Measurements from ENCODE around the gene MLLT10.

DNA sequence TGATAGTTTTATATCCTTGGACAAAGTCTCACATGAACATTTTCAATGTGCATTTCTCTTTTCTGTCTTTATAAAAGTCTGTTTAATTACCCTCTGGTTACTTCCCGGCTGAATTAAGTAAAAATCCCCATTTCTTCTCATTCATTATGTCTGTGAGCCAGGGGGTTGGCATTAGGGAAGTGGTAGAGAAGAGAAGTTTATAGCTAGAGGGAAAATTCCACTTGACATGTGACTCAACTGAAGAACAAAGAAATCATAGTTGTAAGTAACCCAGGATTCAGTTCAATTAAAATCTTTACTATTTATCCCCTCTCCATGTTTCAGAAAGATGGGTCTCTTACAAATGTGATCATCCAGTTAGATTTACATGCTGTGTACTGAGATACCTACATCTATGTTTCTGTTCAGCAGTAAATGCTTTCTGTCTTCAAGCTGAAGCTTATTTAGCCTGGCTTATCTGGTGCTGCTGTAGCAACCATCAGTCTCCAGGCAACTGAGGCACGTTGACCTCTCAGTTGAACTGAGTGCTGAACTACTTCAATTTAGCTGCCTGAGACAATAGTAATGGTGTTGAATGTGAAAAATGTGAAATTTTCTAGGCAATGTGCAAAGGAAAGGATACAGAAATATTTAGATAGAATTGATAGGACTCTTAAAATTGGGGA lies 181.6 kb downstream of the MLLT10 start:
- TF ChIP-seq PPARA (CRISPR knock-in tag; IDR thresholded peaks at IDR 0.05; ENCODE audit: borderline replicate concordance) (no peak), CREB5 (CRISPR knock-in tag; IDR thresholded peaks at IDR 0.05; ENCODE audit: low read depth) (no peak), OSR1 (CRISPR knock-in tag; IDR thresholded peaks at IDR 0.05) (no peak), ISL1 (CRISPR knock-in tag; IDR thresholded peaks at IDR 0.05) (no peak), ZC3H10 (CRISPR knock-in tag; IDR thresholded peaks at IDR 0.05) (no peak), ESRRG (CRISPR knock-in tag; IDR thresholded peaks at IDR 0.05) (no peak), ZNF565 (CRISPR knock-in tag; conservative IDR thresholded peaks at IDR 0.05; ENCODE audit: low read depth) (no peak), RARB (CRISPR knock-in tag; IDR thresholded peaks at IDR 0.05) (no peak)
- TF ChIP-seq, protein P1, sequence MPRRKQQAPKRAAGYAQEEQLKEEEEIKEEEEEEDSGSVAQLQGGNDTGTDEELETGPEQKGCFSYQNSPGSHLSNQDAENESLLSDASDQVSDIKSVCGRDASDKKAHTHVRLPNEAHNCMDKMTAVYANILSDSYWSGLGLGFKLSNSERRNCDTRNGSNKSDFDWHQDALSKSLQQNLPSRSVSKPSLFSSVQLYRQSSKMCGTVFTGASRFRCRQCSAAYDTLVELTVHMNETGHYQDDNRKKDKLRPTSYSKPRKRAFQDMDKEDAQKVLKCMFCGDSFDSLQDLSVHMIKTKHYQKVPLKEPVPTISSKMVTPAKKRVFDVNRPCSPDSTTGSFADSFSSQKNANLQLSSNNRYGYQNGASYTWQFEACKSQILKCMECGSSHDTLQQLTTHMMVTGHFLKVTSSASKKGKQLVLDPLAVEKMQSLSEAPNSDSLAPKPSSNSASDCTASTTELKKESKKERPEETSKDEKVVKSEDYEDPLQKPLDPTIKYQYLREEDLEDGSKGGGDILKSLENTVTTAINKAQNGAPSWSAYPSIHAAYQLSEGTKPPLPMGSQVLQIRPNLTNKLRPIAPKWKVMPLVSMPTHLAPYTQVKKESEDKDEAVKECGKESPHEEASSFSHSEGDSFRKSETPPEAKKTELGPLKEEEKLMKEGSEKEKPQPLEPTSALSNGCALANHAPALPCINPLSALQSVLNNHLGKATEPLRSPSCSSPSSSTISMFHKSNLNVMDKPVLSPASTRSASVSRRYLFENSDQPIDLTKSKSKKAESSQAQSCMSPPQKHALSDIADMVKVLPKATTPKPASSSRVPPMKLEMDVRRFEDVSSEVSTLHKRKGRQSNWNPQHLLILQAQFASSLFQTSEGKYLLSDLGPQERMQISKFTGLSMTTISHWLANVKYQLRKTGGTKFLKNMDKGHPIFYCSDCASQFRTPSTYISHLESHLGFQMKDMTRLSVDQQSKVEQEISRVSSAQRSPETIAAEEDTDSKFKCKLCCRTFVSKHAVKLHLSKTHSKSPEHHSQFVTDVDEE (CRISPR knock-in tag; IDR thresholded peaks at IDR 0.05), result no peak
